ENCODE data around the gene LRRC49. TPM values are rescaled to one million over a fixed set of nuclear protein-coding genes. Genes with fewer than 3 reads are reported as not detected.
A peak's percentile ranks its signal among the peaks of the same experiment; 100 is the strongest.

LRRC49 gene
- total and polyA plus RNA-seq, 2 of the 13 experiments (the other 11 are each of a cell fraction or from before 2014, with no cell fraction given): 0.57 to 1.00 TPM

DNA sequence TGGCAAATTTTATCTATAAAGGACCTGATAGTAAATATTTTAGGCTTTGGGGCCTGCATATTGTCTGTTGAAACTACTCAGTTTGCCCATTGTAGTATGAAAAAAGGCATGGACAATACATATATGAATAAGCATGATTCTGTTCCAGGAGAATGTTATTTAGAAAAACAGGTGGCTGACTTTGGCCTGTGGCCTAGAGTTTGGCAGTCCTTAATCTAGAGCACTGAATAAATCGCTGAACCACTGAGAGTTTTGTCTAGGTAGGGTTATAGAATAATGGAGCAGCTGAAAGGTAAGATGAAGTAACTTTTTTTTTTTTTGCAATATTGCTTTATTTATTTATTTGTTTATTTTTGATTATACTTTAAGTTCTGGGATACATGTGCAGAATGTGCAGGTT lies 75.0 kb downstream of the LRRC49 start (continued):
- TF ChIP-seq, protein P1, sequence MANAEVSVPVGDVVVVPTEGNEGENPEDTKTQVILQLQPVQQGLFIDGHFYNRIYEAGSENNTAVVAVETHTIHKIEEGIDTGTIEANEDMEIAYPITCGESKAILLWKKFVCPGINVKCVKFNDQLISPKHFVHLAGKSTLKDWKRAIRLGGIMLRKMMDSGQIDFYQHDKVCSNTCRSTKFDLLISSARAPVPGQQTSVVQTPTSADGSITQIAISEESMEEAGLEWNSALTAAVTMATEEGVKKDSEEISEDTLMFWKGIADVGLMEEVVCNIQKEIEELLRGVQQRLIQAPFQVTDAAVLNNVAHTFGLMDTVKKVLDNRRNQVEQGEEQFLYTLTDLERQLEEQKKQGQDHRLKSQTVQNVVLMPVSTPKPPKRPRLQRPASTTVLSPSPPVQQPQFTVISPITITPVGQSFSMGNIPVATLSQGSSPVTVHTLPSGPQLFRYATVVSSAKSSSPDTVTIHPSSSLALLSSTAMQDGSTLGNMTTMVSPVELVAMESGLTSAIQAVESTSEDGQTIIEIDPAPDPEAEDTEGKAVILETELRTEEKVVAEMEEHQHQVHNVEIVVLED (CRISPR knock-in tag; IDR thresholded peaks at IDR 0.05; ENCODE audit: borderline replicate concordance): no peak
- TF ChIP-seq, protein P2, sequence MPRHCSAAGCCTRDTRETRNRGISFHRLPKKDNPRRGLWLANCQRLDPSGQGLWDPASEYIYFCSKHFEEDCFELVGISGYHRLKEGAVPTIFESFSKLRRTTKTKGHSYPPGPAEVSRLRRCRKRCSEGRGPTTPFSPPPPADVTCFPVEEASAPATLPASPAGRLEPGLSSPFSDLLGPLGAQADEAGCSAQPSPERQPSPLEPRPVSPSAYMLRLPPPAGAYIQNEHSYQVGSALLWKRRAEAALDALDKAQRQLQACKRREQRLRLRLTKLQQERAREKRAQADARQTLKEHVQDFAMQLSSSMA (CRISPR knock-in tag; IDR thresholded peaks at IDR 0.05): no peak
- TF ChIP-seq TOPORS (CRISPR knock-in tag; IDR thresholded peaks at IDR 0.05): no peak

DNA sequence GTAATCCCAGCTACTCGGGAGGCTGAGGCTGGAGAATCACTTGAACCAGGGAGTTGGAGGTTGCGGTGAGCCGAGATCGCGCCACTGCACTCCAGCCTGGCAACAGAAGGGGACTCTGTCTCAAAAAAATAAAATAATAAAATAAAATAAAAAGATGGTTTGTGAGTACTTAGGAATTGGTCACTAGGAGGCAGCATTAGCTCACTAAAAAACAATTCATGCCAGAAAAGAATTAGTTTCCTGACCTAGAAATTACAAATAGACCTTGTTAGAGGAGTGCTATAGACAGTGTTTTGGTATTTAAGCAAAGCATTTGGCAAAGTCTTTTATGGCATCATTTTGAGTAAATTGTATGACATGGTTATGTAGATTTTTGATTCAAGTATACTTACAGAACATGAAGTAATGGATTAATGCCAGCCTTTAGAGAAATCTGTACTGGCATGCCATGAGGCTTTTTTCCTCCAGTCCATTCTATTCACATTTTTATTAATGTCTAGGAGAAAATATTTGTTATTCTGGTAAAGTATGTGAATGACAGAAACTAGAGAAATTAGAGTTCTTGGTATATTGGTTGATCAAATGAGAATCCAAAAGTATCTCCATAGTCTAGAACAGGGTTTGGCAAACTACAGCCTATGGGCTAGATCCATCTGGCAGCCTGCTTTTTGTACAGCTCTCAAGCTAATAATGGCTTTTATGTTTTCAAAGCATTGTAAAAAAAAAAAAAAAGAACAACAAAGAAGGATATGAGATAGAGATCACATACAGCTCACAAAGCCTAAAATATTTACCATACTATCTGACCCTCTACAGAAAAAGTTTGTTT lies 81.6 kb downstream of the LRRC49 start:
- ChIA-PET CTCF (ENCODE audit: low intra/inter-chr PET ratio, low total read pairs) (interaction anchor here (0.8 to 1.6 kb wide), 4 partner anchors 128 to 470 kb away, joined by 3 to 7 read pairs (median 3); no protein-coding TSS in a partner anchor), POLR2A (no interaction called here)
- in situ Hi-C loops (cut with HindIII; ENCODE audit: extremely low pct_ligation_motif_present, low pct_unique_long_range_greater_than_20kb): loop anchor here (5.0 kb wide), 1 partner anchor 468 kb away; no protein-coding TSS in a partner anchor
- intact Hi-C loops (cut with micrococcal nuclease; ENCODE audit: unreplicated experiment): loop anchor here (1.0 kb wide), 1 partner anchor 129 kb away; no protein-coding TSS in a partner anchor
- no peaks in the 10 kb centered on the region for H3K9me3 ChIP-seq (ENCODE audit: low read length)
- TF ChIP-seq, protein P3, sequence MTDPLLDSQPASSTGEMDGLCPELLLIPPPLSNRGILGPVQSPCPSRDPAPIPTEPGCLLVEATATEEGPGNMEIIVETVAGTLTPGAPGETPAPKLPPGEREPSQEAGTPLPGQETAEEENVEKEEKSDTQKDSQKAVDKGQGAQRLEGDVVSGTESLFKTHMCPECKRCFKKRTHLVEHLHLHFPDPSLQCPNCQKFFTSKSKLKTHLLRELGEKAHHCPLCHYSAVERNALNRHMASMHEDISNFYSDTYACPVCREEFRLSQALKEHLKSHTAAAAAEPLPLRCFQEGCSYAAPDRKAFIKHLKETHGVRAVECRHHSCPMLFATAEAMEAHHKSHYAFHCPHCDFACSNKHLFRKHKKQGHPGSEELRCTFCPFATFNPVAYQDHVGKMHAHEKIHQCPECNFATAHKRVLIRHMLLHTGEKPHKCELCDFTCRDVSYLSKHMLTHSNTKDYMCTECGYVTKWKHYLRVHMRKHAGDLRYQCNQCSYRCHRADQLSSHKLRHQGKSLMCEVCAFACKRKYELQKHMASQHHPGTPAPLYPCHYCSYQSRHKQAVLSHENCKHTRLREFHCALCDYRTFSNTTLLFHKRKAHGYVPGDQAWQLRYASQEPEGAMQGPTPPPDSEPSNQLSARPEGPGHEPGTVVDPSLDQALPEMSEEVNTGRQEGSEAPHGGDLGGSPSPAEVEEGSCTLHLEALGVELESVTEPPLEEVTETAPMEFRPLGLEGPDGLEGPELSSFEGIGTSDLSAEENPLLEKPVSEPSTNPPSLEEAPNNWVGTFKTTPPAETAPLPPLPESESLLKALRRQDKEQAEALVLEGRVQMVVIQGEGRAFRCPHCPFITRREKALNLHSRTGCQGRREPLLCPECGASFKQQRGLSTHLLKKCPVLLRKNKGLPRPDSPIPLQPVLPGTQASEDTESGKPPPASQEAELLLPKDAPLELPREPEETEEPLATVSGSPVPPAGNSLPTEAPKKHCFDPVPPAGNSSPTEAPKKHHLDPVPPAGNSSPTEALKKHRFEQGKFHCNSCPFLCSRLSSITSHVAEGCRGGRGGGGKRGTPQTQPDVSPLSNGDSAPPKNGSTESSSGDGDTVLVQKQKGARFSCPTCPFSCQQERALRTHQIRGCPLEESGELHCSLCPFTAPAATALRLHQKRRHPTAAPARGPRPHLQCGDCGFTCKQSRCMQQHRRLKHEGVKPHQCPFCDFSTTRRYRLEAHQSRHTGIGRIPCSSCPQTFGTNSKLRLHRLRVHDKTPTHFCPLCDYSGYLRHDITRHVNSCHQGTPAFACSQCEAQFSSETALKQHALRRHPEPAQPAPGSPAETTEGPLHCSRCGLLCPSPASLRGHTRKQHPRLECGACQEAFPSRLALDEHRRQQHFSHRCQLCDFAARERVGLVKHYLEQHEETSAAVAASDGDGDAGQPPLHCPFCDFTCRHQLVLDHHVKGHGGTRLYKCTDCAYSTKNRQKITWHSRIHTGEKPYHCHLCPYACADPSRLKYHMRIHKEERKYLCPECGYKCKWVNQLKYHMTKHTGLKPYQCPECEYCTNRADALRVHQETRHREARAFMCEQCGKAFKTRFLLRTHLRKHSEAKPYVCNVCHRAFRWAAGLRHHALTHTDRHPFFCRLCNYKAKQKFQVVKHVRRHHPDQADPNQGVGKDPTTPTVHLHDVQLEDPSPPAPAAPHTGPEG (CRISPR knock-in tag; IDR thresholded peaks at IDR 0.05): no peak
- peak; percentile 54 for TF ChIP-seq STAG1 (CRISPR knock-in tag; IDR thresholded peaks at IDR 0.05)
- TF ChIP-seq, protein P4, sequence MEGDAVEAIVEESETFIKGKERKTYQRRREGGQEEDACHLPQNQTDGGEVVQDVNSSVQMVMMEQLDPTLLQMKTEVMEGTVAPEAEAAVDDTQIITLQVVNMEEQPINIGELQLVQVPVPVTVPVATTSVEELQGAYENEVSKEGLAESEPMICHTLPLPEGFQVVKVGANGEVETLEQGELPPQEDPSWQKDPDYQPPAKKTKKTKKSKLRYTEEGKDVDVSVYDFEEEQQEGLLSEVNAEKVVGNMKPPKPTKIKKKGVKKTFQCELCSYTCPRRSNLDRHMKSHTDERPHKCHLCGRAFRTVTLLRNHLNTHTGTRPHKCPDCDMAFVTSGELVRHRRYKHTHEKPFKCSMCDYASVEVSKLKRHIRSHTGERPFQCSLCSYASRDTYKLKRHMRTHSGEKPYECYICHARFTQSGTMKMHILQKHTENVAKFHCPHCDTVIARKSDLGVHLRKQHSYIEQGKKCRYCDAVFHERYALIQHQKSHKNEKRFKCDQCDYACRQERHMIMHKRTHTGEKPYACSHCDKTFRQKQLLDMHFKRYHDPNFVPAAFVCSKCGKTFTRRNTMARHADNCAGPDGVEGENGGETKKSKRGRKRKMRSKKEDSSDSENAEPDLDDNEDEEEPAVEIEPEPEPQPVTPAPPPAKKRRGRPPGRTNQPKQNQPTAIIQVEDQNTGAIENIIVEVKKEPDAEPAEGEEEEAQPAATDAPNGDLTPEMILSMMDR (CRISPR knock-in tag; IDR thresholded peaks at IDR 0.05): peak; percentile 35; the same call in 1 of the 2 replicates
- no peaks in the 10 kb centered on the region for H4K20me1 ChIP-seq (ENCODE audit: insufficient read depth, low read length)
- 11% methylated on average over 5 of the region's 5 CpGs for WGBS (ENCODE audit: low lambda C conversion rate)
- FAIRE-seq: no peak
- DNase-seq (ENCODE audit: low spot score): peak; percentile 18
- no peak overlapping the region for H3K4me3 ChIP-seq (replicated peaks in 1 of 3; ENCODE audit: insufficient read depth in 1 of 3, low read depth in 2 of 3, low read length in 3 of 3)
- H3K4me1 ChIP-seq (ENCODE audit: insufficient read depth, low read length): no peaks in the 10 kb centered on the region
- BruUV-seq (replicated peaks): no TSS peak
- no peaks in the 10 kb centered on the region for H3K79me2 ChIP-seq (ENCODE audit: insufficient read depth, low read length)
- H3K4me2 ChIP-seq (ENCODE audit: low read depth, low read length): no peak overlapping the region
- ATAC-seq: no peak
- H3K9ac ChIP-seq (ENCODE audit: insufficient read depth, low read depth, low read length): no peak overlapping the region
- H2AFZ ChIP-seq (ENCODE audit: low read length): no peak overlapping the region
- H3K27me3 ChIP-seq (ENCODE audit: control insufficient read depth in 1 of 2, insufficient read depth in 2 of 2, low read length in 2 of 2): no peaks in the 10 kb centered on the region
- H3K27ac ChIP-seq (ENCODE audit: extremely low read length, insufficient read depth, low read length): no peak overlapping the region
- H3K36me3 ChIP-seq (replicated peaks in 1 of 2; ENCODE audit: control insufficient read depth in 1 of 2, insufficient read depth in 2 of 2, low read length in 2 of 2): no peaks in the 10 kb centered on the region

All from HepG2 (cell line).